Measurements from ENCODE around the gene MFSD11.
"Not testable (repeated sequence)": the region's sequence is repeated elsewhere in the genome, so short reads cannot be mapped to it uniquely, and the experiment has no call there.

The MFSD11 gene

GRCh38 chr17:76738468-76738850 lies 540 bp downstream of the MFSD11 start:
- DNase-seq (ENCODE audit: extremely low read depth, low read depth) = no peak
- no peak for TF ChIP-seq CTCF (IDR thresholded peaks at IDR 0.05; ENCODE audit: low read depth, low read length)

DNA sequence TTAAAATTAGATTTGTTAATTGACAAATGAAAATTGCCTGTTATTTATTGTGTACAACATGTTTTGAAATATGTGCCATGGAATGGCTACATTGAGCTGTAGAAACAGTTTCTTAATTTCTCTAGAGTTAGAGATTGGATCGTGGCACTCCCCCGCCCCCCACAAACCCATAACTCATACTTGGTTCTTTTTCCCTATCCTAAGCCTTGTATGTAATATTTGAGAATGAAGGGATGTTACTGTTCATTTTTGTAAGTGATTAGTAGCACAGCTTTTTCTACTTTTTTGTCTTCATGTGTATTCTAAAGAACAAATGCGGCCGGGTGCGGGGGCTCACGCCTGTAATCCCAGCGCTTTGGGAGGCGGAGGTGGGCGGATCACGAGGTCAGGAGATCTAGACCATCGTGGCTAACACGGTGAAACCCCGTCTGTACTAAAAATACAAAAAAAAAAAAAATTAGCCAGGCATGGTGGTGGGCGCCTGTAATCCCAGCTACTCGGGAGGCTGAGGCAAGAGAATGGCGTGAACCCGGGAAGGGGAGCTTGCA lies 1.7 kb downstream of the MFSD11 start:
- DNase-seq (ENCODE audit: extremely low read depth, low read depth) = not testable (repeated sequence)

GRCh38 chr17:76740329-76741118 lies 2.6 kb downstream of the MFSD11 start:
- TF ChIP-seq CTCF (IDR thresholded peaks at IDR 0.05; ENCODE audit: low read depth, low read length) = no peak
- no peak for DNase-seq (ENCODE audit: extremely low read depth, low read depth)

DNA sequence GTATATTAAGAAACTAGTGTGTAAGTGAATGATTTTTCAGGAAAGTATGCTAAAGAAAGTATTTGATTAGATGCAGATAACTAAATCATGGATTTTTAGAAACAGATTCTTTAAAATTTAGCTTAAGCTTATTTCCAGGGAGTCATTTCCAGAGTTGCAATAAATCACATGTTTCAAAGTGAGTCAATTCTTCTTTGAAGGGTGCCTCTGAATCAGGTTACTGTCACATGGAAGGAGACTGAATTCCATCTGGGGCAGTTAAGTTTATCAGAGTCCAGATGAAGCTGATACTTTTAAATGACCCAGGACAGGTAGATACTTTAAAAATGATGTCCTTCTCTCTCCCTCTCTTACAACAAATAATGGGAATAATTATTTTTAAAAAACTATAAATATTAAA lies 5.0 kb downstream of the MFSD11 start:
- DNase-seq (ENCODE audit: extremely low read depth, low read depth) = no peak
- TF ChIP-seq CTCF (IDR thresholded peaks at IDR 0.05; ENCODE audit: low read depth, low read length) = no peak

- DNase-seq (ENCODE audit: extremely low read depth, low read depth) = no peak
- no peak for TF ChIP-seq CTCF (IDR thresholded peaks at IDR 0.05; ENCODE audit: low read depth, low read length)
Observed at GRCh38 chr17:76744747-76745146, 6.8 kb downstream of the MFSD11 start.

DNA sequence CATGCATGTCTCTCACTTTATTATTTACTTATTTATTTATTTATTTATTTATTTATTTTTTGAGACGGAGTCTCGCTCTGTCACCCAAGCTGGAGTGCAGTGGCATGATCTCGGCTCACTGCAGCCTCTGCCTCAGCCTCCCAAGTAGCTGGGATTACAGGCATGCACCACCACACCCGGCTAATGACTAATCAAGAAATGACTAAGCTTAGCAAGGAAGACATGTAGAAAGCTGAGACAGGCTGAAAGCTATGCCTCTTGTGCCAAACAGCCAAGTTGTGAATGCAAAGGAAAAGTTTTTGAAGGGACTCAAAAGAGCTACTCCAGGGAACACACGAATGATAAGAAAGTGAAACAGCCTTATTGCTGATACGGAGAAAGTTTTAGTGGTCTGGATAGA lies 7.9 kb downstream of the MFSD11 start:
- not testable (repeated sequence) for DNase-seq (ENCODE audit: extremely low read depth, low read depth)

GRCh38 chr17:76747716-76748363 lies 9.9 kb downstream of the MFSD11 start:
- no peak for TF ChIP-seq CTCF (IDR thresholded peaks at IDR 0.05; ENCODE audit: low read depth, low read length)
- no peak for DNase-seq (ENCODE audit: extremely low read depth, low read depth)

DNA sequence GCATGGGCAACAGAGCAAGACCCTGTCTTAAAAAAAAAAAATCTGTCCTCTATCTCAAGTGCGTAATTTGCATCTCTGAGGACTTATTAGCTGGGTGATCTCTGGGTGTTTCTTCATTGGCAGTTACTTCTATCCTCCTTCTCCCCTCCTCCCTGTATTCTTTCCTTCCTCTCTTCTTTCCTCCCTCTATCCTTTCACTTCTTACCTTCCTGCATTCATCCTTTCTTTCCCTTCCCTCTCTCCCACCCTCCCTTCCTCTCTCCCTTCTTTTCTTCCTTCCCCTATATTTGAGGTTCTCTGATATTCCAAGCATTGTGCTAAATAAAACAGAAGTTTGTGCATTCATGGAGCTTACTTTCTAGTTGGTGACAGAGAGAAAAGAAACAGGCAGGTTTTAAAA lies 10.7 kb downstream of the MFSD11 start:
- no peak for TF ChIP-seq CTCF (IDR thresholded peaks at IDR 0.05; ENCODE audit: low read depth, low read length)
- no peak for DNase-seq (ENCODE audit: extremely low read depth, low read depth)
